GM23338 (cell line): ENCODE data around the gene ICOS. TPM values are rescaled to one million over a fixed set of nuclear protein-coding genes. Genes with fewer than 3 reads are reported as not detected.

Source experiments
- ATAC-seq: fragments of 200-7000 bp; cut with Tn5 transposase; 3 replicates; pipeline ENCODE4 v1.9.1; 2020
- DNase-seq: peaks from one replicate; pipeline ENCODE4 v3.0.0-alpha.2; 2015; ENCODE audit warnings: low spot score
- H2AFZ ChIP-seq: fragments of 200-600 bp; sonication (generic); 2 replicates; pipeline ENCODE4 v1.8.0; 2016; ENCODE audit warnings: antibody characterized with exemption, mild to moderate bottlenecking, moderate library complexity
- H3F3A ChIP-seq: fragments of 200-600 bp; sonication (generic); replicated peaks from 2 replicates; pipeline ENCODE4 v1.8.0; 2017; ENCODE audit warnings: antibody characterized with exemption, mixed run types, low read depth
- H3K27ac ChIP-seq: fragments of 200-600 bp; sonication (generic); 2 replicates; pipeline ENCODE4 v1.6.1; 2016; ENCODE audit warnings: low read depth
- H3K27me3 ChIP-seq: fragments of 200-600 bp; sonication (generic); 2 replicates; pipeline ENCODE4 v1.8.0; 2016; ENCODE audit warnings: mild to moderate bottlenecking, mixed run types, moderate library complexity; ENCODE audit not compliant: insufficient read depth
- H3K36me3 ChIP-seq: fragments of 200-600 bp; sonication (generic); 2 replicates; pipeline ENCODE4 v1.8.0; 2016; ENCODE audit warnings: mild to moderate bottlenecking; ENCODE audit not compliant: insufficient read depth
- H3K4me1 ChIP-seq: fragments of 200-600 bp; sonication (generic); 2 replicates; pipeline ENCODE4 v1.8.0; 2016; ENCODE audit warnings: mild to moderate bottlenecking, moderate library complexity; ENCODE audit not compliant: insufficient read depth
- H3K4me2 ChIP-seq: fragments of 200-600 bp; sonication (generic); 2 replicates; pipeline ENCODE4 v1.7.1; 2017; ENCODE audit warnings: mixed run types
- H3K4me3 ChIP-seq: fragments of 200-600 bp; sonication (generic); 2 replicates; pipeline ENCODE4 v1.6.1; 2016; ENCODE audit warnings: mixed run types
- H3K79me2 ChIP-seq: fragments of 200-600 bp; sonication (generic); replicated peaks from 2 replicates; pipeline ENCODE4 v1.8.0; 2017; ENCODE audit warnings: mild to moderate bottlenecking; ENCODE audit not compliant: insufficient read depth
- H3K9me2 ChIP-seq: fragments of 200-600 bp; sonication (generic); 2 replicates; pipeline ENCODE4 v1.8.0; 2017; ENCODE audit not compliant: insufficient read depth
- H4K20me1 ChIP-seq: fragments of 200-600 bp; sonication (generic); replicated peaks from 2 replicates; pipeline ENCODE4 v1.8.0; 2017; ENCODE audit warnings: mild to moderate bottlenecking; ENCODE audit not compliant: insufficient read depth
- H3K27ac Mint-ChIP-seq: 2 replicates; pipeline ENCODE4 v1.8.0; 2020; ENCODE audit warnings: inconsistent platforms, mild to moderate bottlenecking, moderate library complexity, mixed read lengths
- H3K27me3 Mint-ChIP-seq: 3 replicates; pipeline ENCODE4 v1.8.0; 2022; ENCODE audit warnings: low read depth, mild to moderate bottlenecking, moderate library complexity, mixed read lengths, inconsistent platforms; ENCODE audit not compliant: insufficient read depth, poor library complexity
- H3K36me3 Mint-ChIP-seq: 3 replicates; pipeline ENCODE4 v1.8.0; 2021; ENCODE audit warnings: low read depth, mild to moderate bottlenecking, inconsistent platforms, moderate library complexity, mixed read lengths
- H3K4me1 Mint-ChIP-seq: 3 replicates; pipeline ENCODE4 v1.8.0; 2020; ENCODE audit warnings: mild to moderate bottlenecking, inconsistent platforms, mixed read lengths
- H3K4me3 Mint-ChIP-seq: 3 replicates; pipeline ENCODE4 v1.8.0; 2021; ENCODE audit warnings: moderate library complexity, mild to moderate bottlenecking, inconsistent platforms, mixed read lengths
- H3K9me3 Mint-ChIP-seq: 3 replicates; pipeline ENCODE4 v1.8.0; 2020; ENCODE audit warnings: moderate library complexity, mild to moderate bottlenecking, inconsistent platforms, mixed read lengths
- CREB1 ChIP-seq: fragments of 250-450 bp; sonication (Bioruptor Pico); IDR thresholded peaks from 2 replicates; pipeline ENCODE4 v1.5.0; 2020; ENCODE audit warnings: low read depth, mild to moderate bottlenecking, moderate library complexity
- CTCF ChIP-seq, 2 experiments: fragments of 200-600 bp in 1 of 2; sonication (generic) in 1 of 2; conservative IDR thresholded peaks; 2 replicates each; pipeline versions ENCODE4 v1.5.1 to v1.6.1; 2016 to 2017; ENCODE audit warnings: antibody characterized with exemption in 2 of 2, low read depth in 2 of 2, mild to moderate bottlenecking in 2 of 2, moderate library complexity in 1 of 2
- ETS1 ChIP-seq: IDR thresholded peaks from 2 replicates; pipeline ENCODE4 v1.6.1; 2016; ENCODE audit warnings: antibody characterized with exemption
- EZH2 ChIP-seq: fragments of 200-600 bp; sonication (generic); IDR thresholded peaks from one replicate; pipeline ENCODE4 v1.8.0; 2017; ENCODE audit warnings: antibody characterized with exemption, mild to moderate bottlenecking, low read depth; ENCODE audit not compliant: unreplicated experiment
- EZH2phosphoT487 ChIP-seq: fragments of 200-600 bp; sonication (generic); IDR thresholded peaks from one replicate; pipeline ENCODE4 v1.8.1; 2018; ENCODE audit warnings: antibody characterized with exemption; ENCODE audit not compliant: unreplicated experiment
- NANOG ChIP-seq: IDR thresholded peaks from 2 replicates; pipeline ENCODE4 v1.6.1; 2016; ENCODE audit warnings: antibody characterized with exemption, borderline replicate concordance
- POLR2AphosphoS5 ChIP-seq: IDR thresholded peaks from 2 replicates; pipeline ENCODE4 v1.6.1; 2016; ENCODE audit warnings: antibody characterized with exemption, low read depth
- REST ChIP-seq: IDR thresholded peaks from one replicate; pipeline ENCODE4 v1.6.1; 2018; ENCODE audit warnings: antibody characterized with exemption; ENCODE audit not compliant: unreplicated experiment
- ZNF114 ChIP-seq: fragments of 250-450 bp; sonication (Bioruptor Pico); IDR thresholded peaks from 2 replicates; pipeline ENCODE4 v1.5.0; 2020; ENCODE audit warnings: mild to moderate bottlenecking, moderate library complexity
- ZNF331 ChIP-seq: fragments of 250-450 bp; sonication (Bioruptor Pico); IDR thresholded peaks from 2 replicates; pipeline ENCODE4 v1.5.0; 2020; ENCODE audit warnings: low read depth, mild to moderate bottlenecking, moderate library complexity
- ZNF462 ChIP-seq: fragments of 250-450 bp; sonication (Bioruptor Pico); IDR thresholded peaks from 2 replicates; pipeline ENCODE4 v1.5.0; 2020; ENCODE audit warnings: mild to moderate bottlenecking, moderate library complexity
- polyA plus RNA-seq: library from polyadenylated mRNA; unstranded; fragments of >200 nt; fragmentation: Nextera tagmentation; extraction: Ambion mirVana; gene quantifications from 2 replicates; pipeline ENCODE4 v1.2.1, GENCODE V29; 2016
- total RNA-seq: library from RNA; depleted of rRNA; stranded (reverse); fragments of >200 nt; shearing (Covaris generic); gene quantifications from 2 replicates; pipeline ENCODE4 v1.2.3, GENCODE V29; 2014

The ICOS gene
- total and polyA plus RNA-seq, 2 experiments from 2014 or later, result not detected

- no peak for TF ChIP-seq ZNF462
- no peak for TF ChIP-seq EZH2
- TF ChIP-seq POLR2AphosphoS5, result no peak
- TF ChIP-seq ZNF114 (CRISPR knock-in tag), result no peak
- no peak for TF ChIP-seq CREB1 (CRISPR knock-in tag)
- TF ChIP-seq ZNF331 (CRISPR knock-in tag), result no peak
- no peak for TF ChIP-seq EZH2phosphoT487
Observed at GRCh38 chr2:203975912-203976311, 39.3 kb downstream of the ICOS start (continued).

GRCh38 chr2:203982276-203982675 is 45.7 kb downstream of the ICOS start:
- no peaks in the 10 kb centered on the region for H4K20me1 ChIP-seq
- no peaks in the 10 kb centered on the region for H3K36me3 Mint-ChIP-seq
- H3K4me3 ChIP-seq, result no peak overlapping the region
- H3K9me3 Mint-ChIP-seq, result no peaks in the 10 kb centered on the region
- peaks cover 12% of the 10 kb centered on the region; the same call in 1 of the 2 replicates for H3K9me2 ChIP-seq
- H3K27ac ChIP-seq, result no peak overlapping the region
- no peak overlapping the region for H3K4me3 Mint-ChIP-seq
- no peak for ATAC-seq
- TF ChIP-seq ZNF114 (CRISPR knock-in tag) (no peak), CREB1 (CRISPR knock-in tag) (no peak), REST (no peak), CTCF (conservative IDR thresholded peaks at IDR 0.05; ENCODE audit: low read depth in 2 of 2) (no peak), EZH2phosphoT487 (no peak), NANOG (no peak), ETS1 (no peak)
- H3K4me1 ChIP-seq, result no peaks in the 10 kb centered on the region
- no peak overlapping the region for H3K4me2 ChIP-seq
- H2AFZ ChIP-seq, result no peak overlapping the region
- no peaks in the 10 kb centered on the region for H3K4me1 Mint-ChIP-seq
- no peaks in the 10 kb centered on the region for H3K27me3 ChIP-seq
- H3K79me2 ChIP-seq, result no peaks in the 10 kb centered on the region
- H3F3A ChIP-seq, result no peaks in the 10 kb centered on the region
- no peaks in the 10 kb centered on the region for H3K27me3 Mint-ChIP-seq
- DNase-seq, result no peak
- no peaks in the 10 kb centered on the region for H3K36me3 ChIP-seq
- H3K27ac Mint-ChIP-seq, result no peak overlapping the region
